MM.1S (cell line): ENCODE measurements around the gene CCZ1B.
"Not testable (repeated sequence)": the region's sequence is repeated elsewhere in the genome, so short reads cannot be mapped to it uniquely, and the experiment has no call there.

ENCODE experiments used
- DNase-seq: peaks from one replicate; pipeline ENCODE4 v3.0.0-alpha.2; 2015
- H2AFZ ChIP-seq: fragments of 300-600 bp; sonication (generic); 2 replicates; pipeline ENCODE4 v1.6.0; 2016; ENCODE audit warnings: antibody characterized with exemption, low read length
- H3F3A ChIP-seq: fragments of 300-600 bp; sonication (generic); 2 replicates; pipeline ENCODE4 v1.6.1; 2016; ENCODE audit warnings: mild to moderate bottlenecking, antibody characterized with exemption, low read length, moderate library complexity, mixed read lengths; ENCODE audit not compliant: insufficient read depth
- H3K27ac ChIP-seq: fragments of 300-600 bp; sonication (generic); 2 replicates; pipeline ENCODE4 v1.5.1; 2016; ENCODE audit warnings: mild to moderate bottlenecking, low read length
- H3K27me3 ChIP-seq: fragments of 300-600 bp; sonication (generic); replicated peaks from 2 replicates; pipeline ENCODE4 v1.6.0; 2016; ENCODE audit warnings: low read length; ENCODE audit not compliant: insufficient read depth
- H3K36me3 ChIP-seq: fragments of 300-600 bp; sonication (generic); replicated peaks from 2 replicates; pipeline ENCODE4 v1.6.1; 2016; ENCODE audit warnings: mild to moderate bottlenecking, low read length, mixed read lengths; ENCODE audit not compliant: insufficient read depth
- H3K4me1 ChIP-seq: fragments of 300-600 bp; sonication (generic); 2 replicates; pipeline ENCODE4 v1.6.1; 2016; ENCODE audit warnings: low read length, mixed read lengths
- H3K4me2 ChIP-seq: fragments of 300-600 bp; sonication (generic); 2 replicates; pipeline ENCODE4 v1.6.0; 2016; ENCODE audit warnings: low read depth, low read length
- H3K4me3 ChIP-seq: fragments of 300-600 bp; sonication (generic); 2 replicates; pipeline ENCODE4 v1.5.1; 2016; ENCODE audit warnings: low read length, mixed read lengths
- H3K79me2 ChIP-seq: fragments of 300-600 bp; sonication (generic); 2 replicates; pipeline ENCODE4 v1.6.1; 2016; ENCODE audit warnings: mixed run types, low read length, mixed read lengths
- H3K9ac ChIP-seq: fragments of 300-600 bp; sonication (generic); 2 replicates; pipeline ENCODE4 v1.6.1; 2016; ENCODE audit warnings: low read length, mixed read lengths
- H3K9me2 ChIP-seq: fragments of 300-600 bp; sonication (generic); replicated peaks from 2 replicates; pipeline ENCODE4 v1.6.1; 2016; ENCODE audit warnings: mild to moderate bottlenecking, low read length, mixed read lengths; ENCODE audit not compliant: insufficient read depth
- H3K9me3 ChIP-seq: fragments of 300-600 bp; sonication (generic); replicated peaks from 2 replicates; pipeline ENCODE4 v1.6.1; 2016; ENCODE audit warnings: mild to moderate bottlenecking, low read length, mixed read lengths; ENCODE audit not compliant: insufficient read depth
- H4K20me1 ChIP-seq: fragments of 300-600 bp; sonication (generic); 2 replicates; pipeline ENCODE4 v1.6.1; 2016; ENCODE audit warnings: mild to moderate bottlenecking, low read length, moderate library complexity, mixed read lengths; ENCODE audit not compliant: insufficient read depth

CCZ1B gene

DNA sequence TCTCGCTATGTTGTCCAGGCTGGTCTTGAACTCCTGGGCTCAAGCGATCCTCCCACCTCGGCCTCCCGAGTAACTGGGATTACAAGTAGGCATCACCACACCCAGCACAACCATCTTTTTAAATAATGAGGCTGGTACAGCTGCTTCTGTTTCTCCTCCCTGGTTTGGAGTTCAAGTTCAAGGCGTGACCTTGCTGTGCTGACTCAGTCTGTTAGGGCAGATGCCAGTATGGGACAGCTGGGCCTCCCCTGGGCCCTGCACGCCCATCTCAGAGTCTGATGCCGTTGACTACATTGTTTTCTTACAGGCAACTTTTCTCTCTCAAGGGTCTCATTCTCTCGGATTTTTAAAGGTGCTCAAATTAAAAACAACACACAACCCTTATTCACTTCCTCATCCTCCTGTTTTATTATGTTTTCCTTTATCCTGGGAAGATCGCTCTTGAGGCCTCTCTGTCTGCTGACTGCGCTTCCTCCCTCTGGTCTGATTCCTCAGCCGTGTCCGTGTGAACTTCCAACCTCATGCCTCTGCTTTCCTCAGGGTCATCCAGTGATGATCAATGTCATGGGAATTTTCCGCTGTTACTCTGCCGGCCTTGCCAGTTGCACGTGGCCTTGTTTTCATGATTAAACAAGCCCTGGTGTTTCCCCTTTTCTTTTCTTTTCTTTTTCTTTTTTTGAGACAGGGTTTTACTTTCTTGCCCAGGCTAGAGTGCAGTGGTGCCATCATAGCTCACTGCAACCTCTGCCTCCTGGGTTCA is 33.8 kb downstream of the CCZ1B start:
- not testable (repeated sequence) for H3F3A ChIP-seq, H3K27me3 ChIP-seq, H3K9ac ChIP-seq, H2AFZ ChIP-seq, H3K27ac ChIP-seq, H3K4me1 ChIP-seq, H4K20me1 ChIP-seq, H3K36me3 ChIP-seq, H3K4me2 ChIP-seq, H3K9me3 ChIP-seq, H3K9me2 ChIP-seq, DNase-seq, H3K4me3 ChIP-seq, H3K79me2 ChIP-seq

DNA sequence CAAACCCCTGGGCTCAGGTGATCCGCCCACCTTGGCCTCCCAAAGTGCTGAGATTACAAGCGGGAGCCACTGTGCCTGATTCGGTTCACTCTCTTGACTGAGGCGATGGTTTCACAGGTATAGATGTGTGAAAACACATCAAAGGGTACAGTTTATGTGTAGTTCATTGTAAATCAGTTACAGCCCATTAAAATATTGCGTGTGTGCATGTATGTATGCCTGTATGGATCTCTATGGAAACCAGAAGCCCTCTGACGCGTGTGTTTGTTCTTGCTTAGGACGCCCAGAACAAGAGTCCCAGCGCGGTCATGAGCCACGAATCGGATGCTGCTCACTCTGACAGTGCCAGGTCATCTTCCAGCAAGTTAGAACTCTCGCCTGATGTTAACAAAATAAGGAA is 36.7 kb downstream of the CCZ1B start:
- H3K36me3 ChIP-seq, H3K79me2 ChIP-seq, H3K9ac ChIP-seq, H3K4me1 ChIP-seq, H4K20me1 ChIP-seq, H2AFZ ChIP-seq, H3F3A ChIP-seq, H3K9me2 ChIP-seq, H3K27me3 ChIP-seq, H3K9me3 ChIP-seq, DNase-seq, H3K4me2 ChIP-seq, H3K4me3 ChIP-seq, H3K27ac ChIP-seq: not testable (repeated sequence)

DNA sequence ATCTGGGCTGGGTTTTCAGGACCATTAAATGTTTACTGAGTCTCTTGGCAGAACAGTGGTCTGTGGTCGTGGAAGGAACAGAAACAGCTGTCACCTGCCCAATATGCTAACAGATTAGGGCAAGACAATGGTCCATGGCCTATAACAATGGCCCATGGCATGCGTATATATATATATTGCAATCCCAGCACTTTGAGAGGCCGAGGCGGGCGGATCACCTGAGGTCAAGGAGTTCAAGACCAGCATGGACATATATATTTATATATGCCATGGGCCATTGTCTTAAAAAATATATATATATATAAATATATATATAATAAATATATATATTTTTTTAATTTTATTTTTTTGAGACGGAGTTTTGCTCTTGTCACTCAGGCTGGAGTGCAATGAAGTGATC is 44.5 kb downstream of the CCZ1B start:
- DNase-seq, H3K4me1 ChIP-seq, H3K36me3 ChIP-seq, H4K20me1 ChIP-seq, H3K9me2 ChIP-seq, H3K4me2 ChIP-seq, H3K27ac ChIP-seq, H3K9me3 ChIP-seq, H2AFZ ChIP-seq, H3K4me3 ChIP-seq, H3F3A ChIP-seq, H3K27me3 ChIP-seq, H3K9ac ChIP-seq, H3K79me2 ChIP-seq: not testable (repeated sequence)

DNA sequence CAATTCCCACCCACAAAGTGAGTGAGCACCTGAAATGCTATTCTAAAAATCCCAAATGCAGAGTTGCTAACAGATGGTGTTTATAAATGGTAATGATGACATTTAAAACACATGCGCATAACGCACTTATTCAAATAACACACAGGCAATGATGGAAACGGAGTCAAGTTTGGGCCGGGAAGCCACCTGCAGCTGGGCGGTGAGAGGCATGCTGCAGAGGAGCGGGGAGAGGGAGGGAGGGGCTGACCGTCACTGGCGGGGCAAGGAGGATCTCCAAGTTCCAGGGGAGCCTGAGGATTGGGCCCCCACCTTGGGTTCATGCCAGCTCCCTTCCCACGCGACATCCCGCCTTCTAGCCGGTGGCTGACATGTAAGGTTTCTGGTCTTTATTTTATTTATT is 64.9 kb downstream of the CCZ1B start:
- not testable (repeated sequence) for DNase-seq, H2AFZ ChIP-seq, H3K27me3 ChIP-seq, H3K36me3 ChIP-seq, H3F3A ChIP-seq, H3K9ac ChIP-seq, H3K79me2 ChIP-seq, H3K27ac ChIP-seq, H3K4me1 ChIP-seq, H3K9me3 ChIP-seq, H3K9me2 ChIP-seq, H4K20me1 ChIP-seq, H3K4me2 ChIP-seq, H3K4me3 ChIP-seq

DNA sequence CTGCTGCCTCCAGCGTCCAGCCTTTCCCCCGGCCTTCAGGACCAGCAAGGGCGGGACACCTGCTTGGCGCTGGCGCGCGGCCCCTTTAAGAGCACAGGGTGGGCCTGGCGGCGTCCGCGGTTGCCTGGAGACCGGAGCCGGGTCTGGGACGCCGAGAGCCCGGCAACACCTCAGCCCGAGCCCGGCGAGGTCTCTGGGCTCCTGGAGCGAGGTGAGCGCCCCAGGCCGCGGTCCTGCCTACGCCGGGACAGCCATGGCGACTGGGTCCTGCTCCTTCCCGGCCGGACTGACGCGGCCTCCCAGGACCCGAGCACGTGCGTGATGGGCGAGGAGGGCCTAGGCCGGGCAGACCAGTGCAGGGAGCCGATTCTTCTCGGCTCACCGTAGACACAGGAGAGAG is 72.1 kb downstream of the CCZ1B start, which contains the start of gene RSPH10B2:
Gene RSPH10B2, plus strand, starts transcription at position 140 of the 400 bp plus-strand sequence. CDS start 3,575 bp downstream, outside the sequence.
- DNase-seq, H3F3A ChIP-seq, H3K27ac ChIP-seq, H3K9me3 ChIP-seq, H3K9ac ChIP-seq, H3K4me3 ChIP-seq, H3K36me3 ChIP-seq, H4K20me1 ChIP-seq, H3K4me1 ChIP-seq, H3K9me2 ChIP-seq, H2AFZ ChIP-seq, H3K79me2 ChIP-seq, H3K4me2 ChIP-seq, H3K27me3 ChIP-seq: not testable (repeated sequence)

DNA sequence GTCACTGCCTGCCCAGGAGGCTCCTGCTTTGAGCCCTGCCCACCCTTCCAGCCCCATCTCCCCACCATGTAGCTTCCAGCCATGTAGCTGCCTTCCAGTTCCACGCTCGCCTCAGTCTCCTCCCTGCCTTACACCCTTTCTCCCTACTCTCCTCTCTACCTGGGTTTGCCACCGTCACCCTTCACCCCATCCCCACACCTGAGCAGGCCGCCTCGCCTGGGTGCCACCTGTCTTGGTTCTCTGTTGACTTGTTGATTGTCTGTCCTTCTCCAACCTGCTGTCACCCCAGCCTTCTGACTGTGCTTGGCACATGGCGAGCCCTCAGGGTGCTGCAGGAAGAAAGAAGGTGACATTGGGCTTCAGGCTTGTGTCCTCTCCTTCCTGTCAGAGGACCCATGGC is 75.9 kb downstream of the CCZ1B start:
- DNase-seq, H3K27me3 ChIP-seq, H3K27ac ChIP-seq, H3K9ac ChIP-seq, H3K4me3 ChIP-seq, H3K79me2 ChIP-seq, H3K4me1 ChIP-seq, H4K20me1 ChIP-seq, H3K36me3 ChIP-seq, H2AFZ ChIP-seq, H3K9me2 ChIP-seq, H3F3A ChIP-seq, H3K4me2 ChIP-seq, H3K9me3 ChIP-seq: not testable (repeated sequence)

DNA sequence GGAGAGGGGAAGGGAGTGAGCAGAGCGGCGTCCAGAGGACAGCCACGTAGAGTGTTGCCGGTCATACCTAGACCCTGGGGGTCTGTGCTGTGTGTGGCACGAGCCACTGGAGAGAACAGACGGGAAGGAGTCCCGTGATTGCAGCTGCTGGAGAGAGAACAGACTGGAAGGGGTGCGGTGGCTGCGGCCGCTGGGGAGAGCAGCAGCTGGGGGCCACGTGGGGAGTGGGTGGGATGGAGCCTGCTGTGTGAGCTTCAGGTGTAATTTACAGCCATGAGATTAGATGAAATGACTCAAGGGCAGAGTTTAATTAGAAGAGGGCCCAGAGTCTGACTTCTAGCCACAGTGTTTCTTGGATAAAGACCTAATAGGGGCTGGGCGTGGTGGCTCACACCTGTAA is 76.7 kb downstream of the CCZ1B start:
- not testable (repeated sequence) for H3K79me2 ChIP-seq, H3F3A ChIP-seq, H3K27ac ChIP-seq, H3K4me3 ChIP-seq, DNase-seq, H3K4me2 ChIP-seq, H3K36me3 ChIP-seq, H3K9ac ChIP-seq, H3K27me3 ChIP-seq, H3K4me1 ChIP-seq, H4K20me1 ChIP-seq, H2AFZ ChIP-seq, H3K9me2 ChIP-seq, H3K9me3 ChIP-seq
